HG03064 (cell line): Measurements from ENCODE around the gene LILRB2.
"Not testable (repeated sequence)": the region's sequence is repeated elsewhere in the genome, so short reads cannot be mapped to it uniquely, and the experiment has no call there.

Experiments
- ATAC-seq: cut with Tn5 transposase; IDR thresholded peaks from one replicate; pipeline ENCODE4 v1.9.1; 2021; ENCODE audit warnings: low read depth; ENCODE audit not compliant: unreplicated experiment

Gene LILRB2

DNA sequence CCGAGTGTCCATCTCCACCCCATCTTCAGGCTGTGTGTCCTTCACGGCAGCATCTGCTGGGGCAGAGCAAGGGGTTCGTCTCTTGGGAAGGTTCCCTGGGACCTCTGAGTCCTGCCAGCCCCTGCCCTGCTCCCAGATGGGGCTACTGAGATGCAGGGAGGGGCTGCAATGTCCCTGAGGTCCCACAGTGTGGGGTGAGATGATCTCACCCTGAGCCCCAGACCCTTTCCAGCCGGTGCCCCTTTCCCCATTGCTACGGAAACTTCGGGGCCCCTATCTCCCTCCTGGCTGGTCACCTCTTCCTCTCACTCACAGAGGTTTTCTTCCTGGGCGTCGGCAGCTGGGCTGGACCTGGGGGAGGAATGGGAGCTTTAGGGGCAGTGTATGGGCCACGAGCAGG is 5.0 kb downstream of the LILRB2 start:
- no peak for ATAC-seq

DNA sequence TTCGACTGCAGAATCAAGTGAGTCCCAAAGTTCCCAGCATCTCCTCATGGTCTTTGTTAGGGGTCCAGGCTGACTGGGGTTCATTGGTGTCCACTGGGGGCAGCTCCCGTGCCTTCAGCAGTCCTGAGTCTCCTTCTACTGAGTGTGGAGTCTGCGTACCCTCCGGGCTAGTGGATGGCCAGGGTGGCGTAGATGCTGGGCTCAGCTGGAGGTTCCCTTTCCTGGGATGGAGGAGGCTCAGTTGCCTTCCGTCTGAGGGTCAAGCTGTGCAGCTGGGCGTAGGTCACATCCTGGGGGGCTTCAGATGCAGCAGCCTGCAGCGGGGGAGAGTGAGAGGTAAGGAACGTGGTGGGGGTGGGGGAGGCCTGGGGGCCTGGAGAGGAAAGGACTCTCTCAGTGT is 6.4 kb downstream of the LILRB2 start:
- not testable (repeated sequence) for ATAC-seq

DNA sequence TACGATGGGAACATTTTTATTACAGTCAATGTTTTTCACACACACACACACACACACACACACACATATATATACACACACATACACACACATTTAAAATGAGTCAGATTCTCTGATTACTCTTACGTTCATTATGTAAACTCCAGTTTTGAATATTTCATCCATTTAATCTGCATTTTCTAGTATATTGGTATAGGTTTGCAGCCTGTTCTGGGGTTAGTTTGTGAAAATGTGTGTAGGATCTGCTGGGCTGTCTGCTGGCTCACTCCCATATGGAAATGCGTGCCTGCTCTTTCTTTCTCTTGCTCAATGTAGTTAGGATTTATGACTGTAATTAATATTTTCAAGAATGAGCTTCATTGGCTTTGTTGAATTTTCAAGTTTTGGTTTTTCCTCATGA is 7.1 kb downstream of the LILRB2 start:
- ATAC-seq = no peak

DNA sequence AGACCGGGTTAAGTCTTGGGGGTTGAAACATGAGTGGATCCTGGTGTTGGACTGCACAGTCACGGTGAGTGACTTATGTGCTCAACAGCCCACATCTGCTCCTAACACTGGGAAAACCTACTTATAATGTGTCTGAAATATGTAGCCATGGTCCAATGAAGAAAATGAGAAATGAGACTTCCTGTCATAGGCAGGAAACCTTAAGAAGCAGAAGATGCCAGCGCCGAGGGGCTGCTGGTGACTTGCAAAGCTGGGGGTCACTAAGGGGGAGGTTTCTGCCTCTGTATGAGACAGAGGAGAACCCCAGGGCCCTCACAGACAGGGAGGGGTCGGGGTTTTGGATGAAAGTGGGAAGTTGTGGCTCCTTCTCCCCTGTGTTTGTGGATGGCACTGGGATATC is 8.7 kb downstream of the LILRB2 start:
- not testable (repeated sequence) for ATAC-seq

DNA sequence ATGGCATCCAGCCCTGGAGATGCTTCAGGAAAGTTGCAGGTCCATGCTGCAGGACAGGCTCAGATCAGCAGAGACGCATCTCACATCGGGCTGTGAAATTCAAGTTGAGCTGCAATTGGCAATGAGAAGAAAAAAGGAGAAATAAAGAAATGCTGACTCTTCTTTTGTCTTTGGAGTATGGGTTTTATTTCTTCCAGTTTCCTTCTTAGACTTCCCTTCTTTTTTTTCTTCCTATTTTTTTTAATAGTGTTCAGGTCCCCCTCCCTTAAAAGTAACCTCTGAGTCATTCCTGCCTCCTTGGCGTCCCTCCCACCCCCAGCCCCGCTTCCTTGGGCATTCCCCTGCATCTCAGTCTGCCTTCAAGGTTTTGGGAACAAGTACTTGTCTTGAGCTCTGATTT is 9.3 kb downstream of the LILRB2 start:
- ATAC-seq = not testable (repeated sequence)

DNA sequence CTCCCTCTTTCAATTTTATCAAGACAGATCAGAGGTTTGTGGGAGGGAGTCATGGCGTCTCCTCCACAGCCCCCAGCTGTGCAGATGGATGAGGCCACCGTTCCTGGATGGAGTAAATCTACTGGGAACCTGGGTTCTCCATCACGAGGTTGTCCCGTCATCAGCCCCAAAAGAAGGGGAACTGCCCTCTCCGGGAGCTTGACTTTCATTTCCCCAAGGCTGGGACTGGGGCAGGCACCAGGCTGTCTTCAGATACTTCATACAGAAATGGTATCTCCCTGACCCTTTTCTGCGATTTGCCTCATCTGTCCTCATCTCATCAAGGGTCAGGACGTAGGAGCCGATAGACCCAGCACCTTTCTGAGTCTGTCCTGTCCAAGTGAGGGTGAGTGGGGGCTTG is 9.8 kb downstream of the LILRB2 start:
- ATAC-seq = no peak

DNA sequence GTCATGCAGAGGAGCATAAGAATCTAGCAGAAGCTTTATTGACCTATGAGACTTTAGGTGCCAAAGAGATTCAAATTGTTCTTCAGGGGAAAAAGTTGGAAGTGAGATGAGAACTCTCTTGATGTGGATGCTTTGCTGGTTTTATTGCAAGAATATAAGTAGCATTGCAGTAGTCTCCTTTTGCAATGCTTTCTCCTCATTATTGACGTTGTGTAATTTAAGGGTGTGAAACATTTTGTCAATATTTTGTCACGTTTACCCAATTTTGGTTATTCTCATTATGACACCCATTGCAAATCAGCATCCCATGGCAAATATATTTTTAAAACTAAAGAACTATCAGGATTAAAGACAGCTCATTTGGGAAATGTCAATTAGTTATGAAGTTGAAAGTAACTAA is 12.0 kb downstream of the LILRB2 start:
- no peak for ATAC-seq

DNA sequence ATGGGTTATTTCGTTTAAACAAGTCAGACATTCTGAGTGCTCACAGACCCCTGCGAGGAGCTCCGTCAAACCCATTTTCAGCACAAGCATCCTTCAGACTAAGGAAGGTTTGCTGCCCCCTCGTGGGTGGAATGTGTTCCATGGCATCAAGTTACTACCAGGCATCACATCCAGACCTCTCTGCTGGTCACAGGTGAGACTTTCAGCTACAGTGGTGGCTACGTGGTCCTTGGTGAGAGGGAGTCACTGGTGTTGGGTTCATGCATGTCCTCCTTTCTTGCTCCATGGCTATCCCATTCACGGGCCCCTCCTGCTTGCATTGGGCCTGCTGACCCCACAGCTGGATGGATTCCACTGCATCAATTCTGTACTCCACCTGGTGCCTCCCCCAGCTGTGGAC is 14.8 kb downstream of the LILRB2 start:
- no peak for ATAC-seq

DNA sequence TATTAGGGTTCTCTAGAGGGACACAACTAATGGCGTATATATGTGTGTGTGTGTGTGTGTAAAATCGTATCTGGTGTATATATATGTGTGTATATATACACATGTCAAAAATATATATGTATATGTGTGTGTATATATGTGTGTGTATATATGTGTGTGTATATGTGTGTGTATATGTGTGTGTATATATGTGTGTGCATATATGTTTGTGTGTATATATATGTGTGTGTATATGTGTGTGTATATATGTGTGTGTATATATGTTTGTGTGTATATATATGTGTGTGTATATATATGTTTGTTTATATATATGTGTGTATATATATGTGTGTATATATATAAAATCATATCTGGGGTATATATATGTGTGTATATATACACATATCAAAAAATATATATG is 18.4 kb downstream of the LILRB2 start:
- ATAC-seq = no peak

DNA sequence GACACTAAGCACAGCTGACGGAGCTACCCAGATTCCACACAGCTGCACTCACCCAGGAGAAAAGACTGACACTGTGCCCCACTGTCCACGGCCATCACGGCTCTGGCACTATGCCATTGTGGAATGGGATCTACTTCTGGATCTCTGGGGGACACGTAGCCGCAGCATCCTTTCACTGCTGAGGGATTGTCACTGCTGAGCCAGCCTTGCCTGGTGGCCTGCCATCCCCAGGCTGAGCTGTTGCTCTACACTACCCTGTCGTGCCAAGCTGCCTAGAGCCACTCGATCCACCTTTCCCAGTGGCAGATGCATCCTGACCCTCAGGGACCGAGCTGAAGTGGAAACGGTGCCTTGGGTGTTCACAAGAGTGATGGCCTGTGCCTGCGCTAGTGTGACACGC is 18.8 kb downstream of the LILRB2 start:
- ATAC-seq = no peak

DNA sequence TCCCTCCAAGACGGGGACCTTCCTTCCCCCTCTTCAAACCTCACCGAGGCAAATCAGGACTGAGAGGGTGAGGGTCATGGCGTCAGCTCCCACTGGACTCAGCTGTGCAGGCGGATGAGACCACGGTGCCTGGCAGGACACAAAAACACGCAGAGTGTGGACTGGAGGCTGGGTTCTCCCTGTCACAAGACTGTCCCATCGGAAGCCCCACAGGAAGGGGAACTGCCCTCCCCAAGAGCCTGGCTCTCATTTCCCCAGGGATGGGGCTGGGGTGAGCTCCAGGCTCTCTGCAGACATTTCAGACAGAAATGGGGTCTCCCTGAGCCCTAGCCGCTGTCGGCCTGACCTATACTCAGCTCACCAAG is 23.8 kb downstream of the LILRB2 start, which contains the start of gene LILRB5:
TSS of gene LILRB5 (minus strand) at position 158 of the 365 bp plus-strand sequence. CDS start at position 78, 80 bp downstream.
- ATAC-seq = no peak

DNA sequence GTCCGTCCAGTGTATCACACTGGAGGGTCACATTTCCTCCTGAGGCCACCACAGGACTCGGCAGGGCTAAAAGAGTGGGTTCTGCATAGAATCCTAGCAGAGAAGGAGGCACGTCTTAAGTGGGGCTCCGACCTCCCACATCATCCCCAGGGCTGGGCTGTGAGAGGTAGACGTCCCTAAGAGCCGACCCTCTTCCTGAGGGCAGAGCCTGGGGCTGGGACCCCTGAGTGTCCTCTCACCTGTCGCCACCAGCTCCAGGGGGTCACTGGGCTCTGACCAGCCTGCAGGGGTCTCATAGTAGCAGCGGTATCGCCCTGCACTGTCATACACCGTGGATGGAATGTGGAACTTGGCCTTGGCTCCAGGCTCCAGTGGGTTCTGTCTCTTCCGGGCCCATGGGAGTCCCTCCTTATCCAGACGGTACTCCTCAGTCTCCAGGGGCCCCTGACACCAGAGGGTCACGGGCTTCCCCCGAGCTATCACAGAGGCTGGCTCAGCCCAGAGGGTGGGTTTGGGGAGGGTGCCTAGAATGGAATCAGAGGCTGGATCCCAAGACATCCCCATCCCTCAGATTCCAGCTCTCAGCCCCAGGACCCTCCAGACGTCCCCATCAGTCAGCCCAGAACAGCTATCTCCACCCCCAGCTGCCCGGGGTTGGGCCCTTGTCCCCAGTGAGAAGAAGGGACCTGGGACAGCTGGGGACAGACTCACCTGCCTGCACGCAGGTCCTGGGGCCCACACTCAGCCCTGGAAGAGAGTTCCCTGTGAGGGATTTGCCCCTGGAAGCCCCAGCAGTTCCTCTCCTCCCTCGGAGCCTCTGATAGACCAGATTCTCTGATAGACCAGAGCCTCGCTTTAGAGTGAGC is 24.4 kb downstream of the LILRB2 start:
- no peak for ATAC-seq

DNA sequence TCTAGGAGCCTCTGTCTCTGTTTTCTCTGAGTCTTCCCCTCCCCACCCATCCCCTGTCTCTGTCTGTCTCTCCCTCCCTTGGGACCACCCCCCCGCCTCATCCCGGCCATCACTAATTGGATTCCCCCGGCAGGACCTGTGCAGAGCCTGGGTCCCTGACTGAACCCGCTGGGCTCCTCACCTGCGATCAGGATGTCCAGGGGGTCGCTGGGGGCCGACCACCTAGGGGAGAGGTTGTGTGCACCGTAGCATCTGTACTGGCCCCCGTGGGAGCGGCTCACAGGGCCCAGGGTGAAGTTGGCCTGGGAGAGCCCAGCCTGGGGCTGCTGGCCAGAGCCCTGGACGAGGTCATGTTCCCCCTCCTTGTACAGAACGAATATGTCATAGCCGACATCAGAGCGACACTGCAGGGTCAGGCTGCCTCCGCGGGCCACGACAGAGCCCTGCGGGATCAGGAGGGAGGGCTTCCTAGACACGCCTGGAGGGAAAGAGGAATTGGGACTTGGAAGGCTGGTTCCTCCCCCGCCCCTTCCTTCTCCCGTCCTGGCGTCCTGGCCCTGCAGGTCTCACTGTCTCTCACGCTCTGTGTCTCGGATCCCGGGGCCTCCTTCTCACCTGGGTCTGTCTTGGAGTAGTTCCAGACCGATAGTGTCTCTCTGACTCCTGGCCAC is 25.7 kb downstream of the LILRB2 start:
- ATAC-seq = no peak

DNA sequence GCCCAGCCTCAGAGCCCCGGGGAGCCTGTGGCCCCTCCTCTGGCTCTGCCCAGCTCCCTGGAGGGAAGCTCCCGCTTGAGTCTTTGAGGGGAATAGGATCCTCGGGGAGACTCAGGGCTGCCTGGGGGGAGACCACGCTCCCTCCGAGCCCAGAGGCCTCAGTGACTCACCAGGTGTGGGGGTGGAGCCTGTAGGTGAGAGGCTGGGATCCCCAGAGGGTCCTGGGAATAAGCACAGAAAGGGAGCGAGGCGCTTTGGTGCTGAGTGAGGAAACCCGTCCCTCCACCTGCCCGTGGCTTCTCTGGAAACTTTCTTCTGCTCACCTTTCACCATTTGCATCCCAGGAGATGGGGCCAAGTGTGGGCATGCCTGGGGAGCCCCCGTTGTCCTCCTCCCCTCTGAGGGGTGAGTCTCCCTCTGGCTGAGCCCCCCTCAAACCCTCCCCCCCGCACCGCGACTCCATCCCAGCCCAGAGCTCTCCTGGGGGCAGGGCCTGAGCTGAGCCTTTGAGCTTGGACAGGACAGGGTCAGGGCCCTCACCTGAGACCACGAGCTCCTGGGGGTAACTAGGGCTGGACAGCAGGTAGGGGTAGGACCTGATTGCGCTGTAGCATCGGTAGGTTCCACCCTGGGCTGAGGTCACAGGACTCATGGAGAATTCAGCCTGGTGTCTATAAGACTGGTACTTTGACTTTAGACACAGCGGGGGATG is 26.6 kb downstream of the LILRB2 start:
- ATAC-seq = no peak

DNA sequence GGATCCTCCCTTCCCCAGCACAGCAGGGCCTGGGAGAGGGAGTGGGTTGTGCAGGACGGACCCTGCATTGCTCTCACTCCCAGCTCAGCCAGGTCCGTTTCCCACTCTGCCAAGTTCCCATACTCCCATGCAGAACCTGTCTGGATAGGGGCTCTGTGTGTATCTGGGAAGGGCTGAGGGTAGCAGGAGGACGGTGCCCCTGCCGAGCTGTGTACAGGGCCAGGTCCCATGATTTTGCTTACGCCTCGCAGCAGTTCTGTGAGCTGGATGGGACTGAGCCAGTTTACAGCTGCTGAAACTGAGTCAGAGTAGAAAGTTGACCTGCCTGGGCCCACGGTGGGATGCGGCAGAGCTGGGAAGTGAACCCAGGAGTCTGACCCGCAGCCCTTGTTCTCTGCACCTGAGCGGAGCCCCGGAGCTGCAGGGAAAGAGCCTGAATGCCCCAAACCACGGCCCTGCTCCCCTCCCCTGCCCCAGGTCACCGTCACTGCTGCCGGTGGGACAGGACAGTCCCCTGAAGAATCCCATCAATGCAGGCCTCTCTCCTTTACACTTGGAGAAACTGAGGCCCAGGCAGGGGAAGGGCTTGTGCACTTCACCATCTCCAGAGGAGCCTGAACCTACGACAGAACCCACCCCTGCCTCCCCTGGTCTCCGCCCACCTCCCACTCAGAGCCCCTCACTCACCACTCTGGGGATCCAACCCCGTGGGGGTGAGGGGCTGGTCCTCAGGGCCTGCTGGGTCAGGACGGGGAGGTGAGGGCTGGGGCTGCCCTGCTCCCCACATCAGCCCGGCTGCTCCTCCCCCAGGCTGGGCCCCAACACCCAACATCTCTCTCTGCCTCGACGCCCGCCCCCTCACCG is 27.3 kb downstream of the LILRB2 start:
- no peak for ATAC-seq

DNA sequence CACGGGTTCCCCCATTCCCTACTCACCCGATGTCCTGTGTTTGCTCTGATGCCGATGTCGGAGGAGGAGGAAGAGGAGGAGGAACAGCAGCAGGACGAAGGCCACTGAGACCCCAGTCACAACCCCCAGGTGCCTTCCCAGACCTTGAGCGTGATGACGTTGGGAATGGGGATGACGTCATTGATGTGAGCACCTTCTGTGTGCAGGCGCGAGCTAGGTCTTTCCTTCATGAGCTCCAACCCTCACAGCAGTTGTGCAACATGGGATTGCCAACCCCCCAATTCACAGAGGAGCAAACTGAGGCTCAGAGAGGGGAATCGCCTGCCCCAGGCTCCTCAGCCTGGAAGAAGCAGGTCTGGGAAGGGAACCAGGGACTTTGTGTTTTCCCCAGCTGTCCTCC is 28.1 kb downstream of the LILRB2 start:
- no peak for ATAC-seq

DNA sequence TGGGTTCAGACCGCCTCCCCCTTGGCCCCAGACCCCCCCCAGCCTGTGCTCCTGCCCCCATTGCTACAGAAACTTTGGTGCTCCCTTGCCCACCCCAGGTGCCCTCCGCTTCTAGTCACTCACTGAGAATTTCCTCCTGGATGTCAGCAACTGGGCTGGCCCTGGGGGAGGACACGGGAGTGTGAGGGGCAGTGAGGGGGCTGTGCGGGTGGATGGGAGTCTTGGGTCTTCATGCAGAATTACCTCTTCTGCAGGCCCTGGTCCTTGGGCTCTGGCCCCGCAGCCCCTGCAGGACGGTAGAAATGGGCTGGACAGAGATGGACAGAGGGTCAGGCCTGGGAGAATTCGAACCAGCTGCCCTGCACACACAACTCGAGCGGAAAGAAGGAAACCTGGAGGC is 28.7 kb downstream of the LILRB2 start:
- ATAC-seq = no peak

DNA sequence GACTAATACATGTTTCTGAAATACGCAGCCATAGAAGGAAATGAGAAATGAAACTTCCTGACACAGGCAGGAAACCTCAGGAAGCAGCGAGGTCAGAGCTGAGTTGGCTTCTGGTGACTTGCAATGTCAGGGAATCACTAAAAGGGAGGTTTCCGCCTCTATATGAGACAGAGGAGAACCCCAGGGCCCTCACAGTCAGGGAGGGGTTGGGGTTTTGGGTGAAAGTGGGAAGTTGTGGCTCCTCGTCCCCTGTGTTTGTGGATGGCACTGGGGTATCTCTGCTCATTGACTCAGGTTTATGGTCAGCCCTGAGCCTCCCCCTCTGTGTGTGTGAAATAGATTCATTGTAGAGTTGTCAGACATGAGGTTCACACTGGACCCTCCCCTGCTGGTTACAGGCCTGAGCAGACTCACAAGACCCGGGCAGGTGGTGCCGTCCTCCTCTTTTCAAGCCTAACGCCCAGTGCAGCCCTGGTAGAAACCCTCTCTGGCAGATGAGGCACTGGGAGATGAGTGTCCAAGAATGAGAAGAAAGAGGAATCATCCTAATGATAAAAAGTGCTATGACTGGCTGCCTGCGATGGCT is 32.8 kb downstream of the LILRB2 start:
- ATAC-seq = no peak

DNA sequence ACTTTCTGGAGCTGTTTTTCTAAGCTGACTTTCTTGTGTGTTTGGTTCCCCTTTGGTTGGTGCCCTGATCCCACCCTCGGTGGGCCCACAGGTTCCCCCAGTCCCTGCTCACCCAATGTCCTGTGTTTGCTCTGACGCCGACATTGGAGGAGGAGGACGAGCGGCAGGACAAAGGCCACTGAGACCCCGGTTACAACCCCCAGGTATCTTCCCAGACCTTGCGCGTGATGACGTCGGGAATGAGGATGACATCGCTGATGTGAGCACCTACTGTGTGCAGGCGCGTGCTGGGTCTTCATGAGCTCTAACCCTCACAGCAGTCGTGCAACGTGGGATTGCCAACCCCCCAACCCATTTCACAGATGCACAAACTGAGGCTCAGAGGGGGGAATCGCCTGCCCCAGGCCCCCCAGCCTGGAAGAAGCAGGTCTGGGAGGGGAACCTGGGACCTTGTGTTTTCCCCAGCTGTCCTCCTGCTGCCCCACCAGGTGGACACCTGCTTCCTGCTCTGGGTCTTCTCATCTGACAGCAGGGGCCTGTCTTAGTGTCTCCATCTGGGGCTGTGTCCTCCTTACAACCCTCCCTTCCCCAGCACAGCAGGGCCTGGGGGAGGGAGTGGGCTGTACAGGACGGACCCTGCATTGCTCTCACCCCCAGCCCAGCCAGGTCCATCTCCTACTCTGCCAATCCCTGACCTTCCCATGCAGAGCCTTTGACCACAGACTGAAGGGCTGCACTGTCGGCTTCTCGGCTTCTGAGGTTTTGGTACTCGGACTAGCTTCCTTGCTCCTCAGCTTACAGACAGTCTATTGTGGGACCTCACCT is 33.6 kb downstream of the LILRB2 start:
- ATAC-seq = no peak
